Activated CD8-positive, alpha-beta T cell treated with anti-CD3 and anti-CD28 coated beads for 36 hours (primary cell): ENCODE measurements around the gene CLCN7. TPM values are rescaled to one million over a fixed set of nuclear protein-coding genes. Genes with fewer than 3 reads are reported as not detected.

ENCODE experiments used
- ATAC-seq: fragments of 200-7000 bp; cut with Tn5 transposase; one replicate; pipeline ENCODE4 v1.10.0; 2021; ENCODE audit warnings: mild to moderate bottlenecking, moderate library complexity
- CTCF ChIA-PET: fragments of 350-600 bp; sonication (Branson Sonifier 250); formaldehyde crosslinking; loops from one replicate; lab custom pipeline; 2021; ENCODE audit warnings: antibody characterized with exemption; lab: Charles Lee
- POLR2A ChIA-PET: fragments of 350-600 bp; sonication (Branson Sonifier 250); formaldehyde crosslinking; loops from one replicate; lab custom pipeline; 2021; ENCODE audit warnings: antibody characterized with exemption; lab: Charles Lee
- DNase-seq: peaks from one replicate; pipeline ENCODE4 v3.0.0-alpha.2; 2020
- H3K27ac Mint-ChIP-seq: one replicate; pipeline ENCODE4 v1.8.0; 2021; ENCODE audit warnings: mild to moderate bottlenecking, mixed read lengths
- H3K27me3 Mint-ChIP-seq: one replicate; pipeline ENCODE4 v1.8.0; 2021; ENCODE audit warnings: mixed read lengths
- H3K36me3 Mint-ChIP-seq: one replicate; pipeline ENCODE4 v1.8.0; 2021; ENCODE audit warnings: low read depth, mixed read lengths
- H3K4me1 Mint-ChIP-seq: one replicate; pipeline ENCODE4 v1.8.0; 2021; ENCODE audit warnings: low read depth, mixed read lengths
- H3K4me3 Mint-ChIP-seq: one replicate; pipeline ENCODE4 v1.8.0; 2021; ENCODE audit warnings: mild to moderate bottlenecking, moderate library complexity, mixed read lengths
- H3K9me3 Mint-ChIP-seq: one replicate; pipeline ENCODE4 v1.8.0; 2021; ENCODE audit warnings: mixed read lengths
- CTCF ChIP-seq: fragments of 200-600 bp; IDR thresholded peaks from one replicate; pipeline ENCODE4 v1.8.0; 2022; ENCODE audit warnings: antibody characterized with exemption, mild to moderate bottlenecking
- intact Hi-C: fragments of 100-400 bp; cut with micrococcal nuclease; formaldehyde crosslinking; loops from one replicate; pipeline ENCODE4 v1.10.0; 2022
- total RNA-seq, 2 experiments: library from RNA; stranded (reverse); gene quantifications; one replicate each; pipeline ENCODE4 v1.2.3, GENCODE V29; 2021

Gene CLCN7
- total RNA-seq, 2 experiments from 2014 or later = 35.5 to 36.8 TPM

DNA sequence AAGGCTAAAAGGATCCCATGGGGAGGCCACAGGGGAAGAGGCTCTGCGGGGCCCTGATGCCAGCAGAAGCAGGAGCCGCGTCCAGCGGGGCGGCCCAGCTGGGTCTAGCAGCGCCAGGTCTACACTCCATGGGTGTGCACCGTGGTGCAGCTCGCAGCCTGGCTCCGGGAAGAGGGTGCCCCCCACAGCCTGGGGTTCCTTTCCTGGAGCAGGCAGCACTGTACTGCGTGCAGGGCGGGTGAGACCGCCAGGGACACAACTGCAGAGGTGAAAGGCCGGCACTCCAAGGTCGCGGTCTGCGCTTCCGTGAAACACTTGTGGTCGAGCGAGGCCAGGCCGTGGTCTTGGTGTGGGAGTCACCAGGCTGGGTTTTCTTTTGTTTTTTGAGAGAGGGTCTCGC is 24.0 kb downstream of the CLCN7 start:
- intact Hi-C loops = no loop called here
- no peaks in the 10 kb centered on the region for H3K9me3 Mint-ChIP-seq
- POLR2A ChIA-PET = interaction anchor here (1.0 kb wide), 1 partner anchor 42 kb away, joined by 3 read pairs; no protein-coding TSS in a partner anchor
- H3K4me1 Mint-ChIP-seq = no peaks in the 10 kb centered on the region
- ATAC-seq (no peak), DNase-seq (no peak)
- H3K36me3 Mint-ChIP-seq = no peaks in the 10 kb centered on the region
- no peak overlapping the region for H3K27ac Mint-ChIP-seq
- no peaks in the 10 kb centered on the region for H3K27me3 Mint-ChIP-seq
- CTCF ChIA-PET = no interaction called here
- no peak overlapping the region for H3K4me3 Mint-ChIP-seq
- TF ChIP-seq CTCF = no peak

DNA sequence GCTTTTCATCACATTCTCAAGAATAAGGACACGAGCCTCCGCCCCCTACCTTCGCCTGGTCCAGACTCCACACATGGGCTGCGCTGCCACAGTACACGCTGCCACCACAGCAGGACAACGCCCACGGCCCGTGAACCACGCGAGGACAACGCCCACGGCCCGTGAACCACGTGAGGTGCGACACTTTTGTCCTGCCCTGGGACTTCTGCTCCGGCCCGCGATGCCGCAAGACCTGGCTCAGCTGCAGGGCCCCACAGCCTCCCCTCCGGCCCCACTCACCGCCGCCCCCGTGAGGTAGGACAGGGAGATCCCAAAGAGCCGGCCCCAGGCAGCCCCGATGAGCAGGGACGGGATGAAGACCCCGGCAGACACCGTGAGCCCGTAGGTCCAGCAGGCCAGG is 24.6 kb downstream of the CLCN7 start:
- no peak for ATAC-seq
- ChIA-PET CTCF (no interaction called here), POLR2A (interaction anchor here (1.0 kb wide), 1 partner anchor 42 kb away, joined by 3 read pairs; no protein-coding TSS in a partner anchor)
- Mint-ChIP-seq H3K27me3 (no peaks in the 10 kb centered on the region), H3K9me3 (no peaks in the 10 kb centered on the region), H3K36me3 (no peaks in the 10 kb centered on the region), H3K4me3 (no peak overlapping the region), H3K4me1 (no peaks in the 10 kb centered on the region), H3K27ac (no peak overlapping the region)
- no peak for DNase-seq
- no peak for TF ChIP-seq CTCF
- intact Hi-C loops = no loop called here

DNA sequence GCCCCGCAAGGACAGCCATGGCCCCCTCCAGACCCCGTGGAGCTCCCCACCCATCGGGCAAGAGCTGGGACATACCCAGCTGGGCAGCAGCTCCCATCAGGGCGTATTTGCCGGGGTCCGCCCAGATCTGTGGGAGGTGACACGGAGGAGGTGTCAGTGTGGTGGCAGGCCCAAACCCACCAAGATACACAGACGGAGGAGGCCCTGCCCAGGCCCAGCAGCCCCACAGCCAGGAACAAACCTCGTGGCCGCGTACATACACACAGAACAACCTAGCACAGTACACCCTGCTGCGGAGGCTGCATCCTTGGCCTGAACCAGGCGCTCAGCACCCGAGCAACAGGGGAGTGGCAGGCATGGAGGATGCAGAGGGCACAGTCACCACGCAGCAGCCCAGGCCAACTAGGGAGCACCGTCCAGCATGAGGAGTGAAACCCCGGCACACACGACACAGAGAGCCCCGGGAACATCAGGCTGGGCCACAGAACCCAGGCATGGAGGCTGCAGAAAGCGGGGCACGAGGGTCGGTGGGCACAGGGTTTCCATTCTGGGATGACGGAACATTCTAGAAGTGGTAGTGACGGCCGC is 25.5 kb downstream of the CLCN7 start:
- H3K27ac Mint-ChIP-seq = no peak overlapping the region
- H3K4me3 Mint-ChIP-seq = no peak overlapping the region
- intact Hi-C loops = no loop called here
- no peak for TF ChIP-seq CTCF
- ChIA-PET POLR2A (no interaction called here), CTCF (no interaction called here)
- H3K9me3 Mint-ChIP-seq = no peaks in the 10 kb centered on the region
- no peaks in the 10 kb centered on the region for H3K36me3 Mint-ChIP-seq
- no peak for ATAC-seq
- H3K27me3 Mint-ChIP-seq = no peaks in the 10 kb centered on the region
- H3K4me1 Mint-ChIP-seq = no peaks in the 10 kb centered on the region
- DNase-seq = no peak

- intact Hi-C loops = no loop called here
- no peak overlapping the region for H3K27ac Mint-ChIP-seq
- no peaks in the 10 kb centered on the region for H3K27me3 Mint-ChIP-seq
- no peak overlapping the region for H3K4me3 Mint-ChIP-seq
- no peak for DNase-seq
- H3K36me3 Mint-ChIP-seq = no peaks in the 10 kb centered on the region
- H3K4me1 Mint-ChIP-seq = no peaks in the 10 kb centered on the region
- no peaks in the 10 kb centered on the region for H3K9me3 Mint-ChIP-seq
- ChIA-PET CTCF (no interaction called here), POLR2A (no interaction called here)
- no peak for TF ChIP-seq CTCF
- no peak for ATAC-seq
Measured at GRCh38 chr16:1448536-1449116, 26.2 kb downstream of the CLCN7 start.

GRCh38 chr16:1447965-1448364 is 26.9 kb downstream of the CLCN7 start:
- CTCF ChIA-PET = no interaction called here
- DNase-seq = no peak
- no peak overlapping the region for H3K4me3 Mint-ChIP-seq
- TF ChIP-seq CTCF = no peak
- no peaks in the 10 kb centered on the region for H3K36me3 Mint-ChIP-seq
- no peak for ATAC-seq
- H3K27me3 Mint-ChIP-seq = no peaks in the 10 kb centered on the region
- H3K27ac Mint-ChIP-seq = no peak overlapping the region
- POLR2A ChIA-PET = no interaction called here
- no peaks in the 10 kb centered on the region for H3K9me3 Mint-ChIP-seq
- intact Hi-C loops = no loop called here
- no peaks in the 10 kb centered on the region for H3K4me1 Mint-ChIP-seq
